T-cell (primary cell): Measurements from ENCODE around the gene XRCC1. TPM values are rescaled to one million over a fixed set of nuclear protein-coding genes. Genes with fewer than 3 reads are reported as not detected.
"Not testable (repeated sequence)": the region's sequence is repeated elsewhere in the genome, so short reads cannot be mapped to it uniquely, and the experiment has no call there.

Source experiments
- ATAC-seq, 4 experiments: fragments of 200-7000 bp in 3 of 4; fragments of 150-1000 bp in 1 of 4; cut with Tn5 transposase; replicated peaks in 1 of 4; 1 replicate in 3 of 4; 2 replicates in 1 of 4; pipeline ENCODE4 v1.10.0; 2021; ENCODE audit warnings: moderate library complexity in 3 of 4, mild to moderate bottlenecking in 2 of 4, moderate number of reproducible peaks in 1 of 4
- CTCF ChIA-PET, 2 donors: fragments of 300-600 bp; sonication (Branson Sonifier 250); formaldehyde crosslinking; loops; one replicate each; lab custom pipeline; 2022; ENCODE audit warnings: antibody characterized with exemption in 2 of 2; lab: Charles Lee
- POLR2A ChIA-PET, 2 donors: fragments of 300-600 bp; sonication (Branson Sonifier 250); formaldehyde crosslinking; loops; one replicate each; lab custom pipeline; 2022; ENCODE audit warnings: antibody characterized with exemption in 2 of 2; lab: Charles Lee
- DNase-seq, 35 experiments: peaks; one replicate each; pipeline versions ENCODE4 v3.0.0 to v3.0.0-alpha.2; 2013 to 2023
- H3K27ac ChIP-seq: one replicate; pipeline ENCODE4 v1.5.1; 2013; ENCODE audit warnings: low read length
- H3K27me3 ChIP-seq, 2 experiments: replicated peaks in 1 of 2; 1 replicate in 1 of 2; 2 replicates in 1 of 2; pipeline versions ENCODE4 v1.6.1 to v1.7.0; 2013; ENCODE audit warnings: low read length in 1 of 2, mixed read lengths in 1 of 2; ENCODE audit not compliant: control insufficient read depth in 2 of 2, insufficient read depth in 2 of 2; ENCODE audit errors: extremely low read depth in 1 of 2
- H3K36me3 ChIP-seq, 2 donors: 1 replicate in 1 of 2; 2 replicates in 1 of 2; pipeline versions ENCODE4 v1.6.1 to v1.7.0; 2013; ENCODE audit warnings: low read length in 1 of 2; ENCODE audit not compliant: control insufficient read depth in 2 of 2, insufficient read depth in 1 of 2; ENCODE audit errors: extremely low read depth in 1 of 2
- H3K4me1 ChIP-seq, 2 experiments: 1 replicate in 1 of 2; 2 replicates in 1 of 2; pipeline versions ENCODE4 v1.6.1 to v1.7.0; 2013; ENCODE audit warnings: low read length in 2 of 2, mixed read lengths in 1 of 2; ENCODE audit not compliant: insufficient read depth in 2 of 2, control insufficient read depth in 1 of 2; ENCODE audit errors: extremely low read depth in 1 of 2
- H3K4me3 ChIP-seq, 2 donors: 1 replicate in 1 of 2; 2 replicates in 1 of 2; pipeline versions ENCODE4 v1.5.1 to v1.7.0; 2013; ENCODE audit warnings: mild to moderate bottlenecking in 2 of 2, low read length in 1 of 2, moderate library complexity in 1 of 2; ENCODE audit not compliant: control insufficient read depth in 1 of 2; ENCODE audit errors: extremely low read depth in 1 of 2
- H3K9me3 ChIP-seq: 2 replicates; pipeline ENCODE4 v1.7.0; 2013
- H3K27ac Mint-ChIP-seq, 2 donors: one replicate each; pipeline ENCODE4 v1.8.0; 2020 to 2021; ENCODE audit warnings: mild to moderate bottlenecking in 2 of 2, mixed read lengths in 2 of 2
- H3K27me3 Mint-ChIP-seq, 2 donors: one replicate each; pipeline ENCODE4 v1.8.0; 2021 to 2022; ENCODE audit warnings: mixed read lengths in 2 of 2
- H3K36me3 Mint-ChIP-seq: one replicate; pipeline ENCODE4 v1.8.0; 2021; ENCODE audit warnings: mixed read lengths
- H3K4me1 Mint-ChIP-seq, 3 donors: one replicate each; pipeline ENCODE4 v1.8.0; 2020 to 2022; ENCODE audit warnings: mixed read lengths in 3 of 3, mild to moderate bottlenecking in 1 of 3
- H3K4me3 Mint-ChIP-seq, 3 donors: one replicate each; pipeline ENCODE4 v1.8.0; 2020 to 2022; ENCODE audit warnings: mild to moderate bottlenecking in 3 of 3, mixed read lengths in 3 of 3, moderate library complexity in 3 of 3
- H3K9me3 Mint-ChIP-seq, 3 donors: one replicate each; pipeline ENCODE4 v1.8.0; 2020 to 2022; ENCODE audit warnings: mixed read lengths in 3 of 3
- WGBS: methylation state at CpG from one replicate; pipeline ENCODE4 v1.1.5; 2013; ENCODE audit warnings: missing lambda C conversion rate; ENCODE audit not compliant: insufficient coverage; 5-methylcytosine and 5-hydroxymethylcytosine counted together
- total RNA-seq, 35 experiments: library from RNA in 6 of 35; stranded (reverse) in 6 of 35; fragments of 120-200 nt in 1 of 35; gene quantifications; one replicate each; pipeline versions ENCODE4 v1.2.1 to v1.2.4 and lab custom pipeline; 2013 to 2026

The XRCC1 gene
- total RNA-seq, 5 donors from 2014 or later (not counting 1 experiment from before 2014, with no cell fraction given): 31.7 to 37.8 (median 35.4) TPM

GRCh38 chr19:43587029-43587428 lies 11.7 kb upstream of the XRCC1 start:
- CTCF ChIA-PET: interaction anchor here in 1 of 2 donors (0.5 kb wide), 1 partner anchor 147 kb away, joined by 6 read pairs; no protein-coding TSS in a partner anchor
- H3K36me3 ChIP-seq, H3K9me3 ChIP-seq, POLR2A ChIA-PET, ATAC-seq, H3K4me3 Mint-ChIP-seq, H3K4me3 ChIP-seq, H3K9me3 Mint-ChIP-seq, H3K27me3 Mint-ChIP-seq, H3K27ac ChIP-seq, DNase-seq, H3K27ac Mint-ChIP-seq, H3K27me3 ChIP-seq: not testable (repeated sequence)
- H3K4me1 ChIP-seq: peaks cover 0 to 14% of the 10 kb centered on the region in 2 experiments
- H3K36me3 Mint-ChIP-seq: peaks cover 16% of the 10 kb centered on the region
- WGBS: 100% methylated on average over 3 of the region's 3 CpGs
- H3K4me1 Mint-ChIP-seq: peaks cover 13 to 33% (median 19%) of the 10 kb centered on the region in 3 donors

- no peaks in the 10 kb centered on the region for H3K9me3 Mint-ChIP-seq
- 83% methylated on average over 1 of the region's 2 CpGs for WGBS
- no peak overlapping the region for H3K27ac Mint-ChIP-seq
- H3K27ac ChIP-seq: no peak overlapping the region
- no peak for DNase-seq
- H3K4me3 Mint-ChIP-seq: no peak overlapping the region
- no peak overlapping the region for H3K4me3 ChIP-seq
- ATAC-seq: no peak
- no peaks in the 10 kb centered on the region for H3K36me3 ChIP-seq
- H3K4me1 ChIP-seq: peaks cover 0 to 16% of the 10 kb centered on the region in 2 experiments
- ChIA-PET POLR2A (no interaction called here), CTCF (no interaction called here)
- peaks cover 13 to 37% (median 19%) of the 10 kb centered on the region in 3 donors for H3K4me1 Mint-ChIP-seq
- H3K9me3 ChIP-seq: no peaks in the 10 kb centered on the region
- no peaks in the 10 kb centered on the region for H3K27me3 ChIP-seq
- peaks cover 16% of the 10 kb centered on the region for H3K36me3 Mint-ChIP-seq
- no peaks in the 10 kb centered on the region for H3K27me3 Mint-ChIP-seq
Observed at GRCh38 chr19:43586346-43586745, 11.0 kb upstream of the XRCC1 start.

GRCh38 chr19:43584484-43584883 lies 9.2 kb upstream of the XRCC1 start:
- no peak for DNase-seq
- Histone ChIP-seq H3K9me3 (no peaks in the 10 kb centered on the region), H3K27me3 (no peaks in the 10 kb centered on the region), H3K27ac (peak overlapping the region; percentile 1), H3K4me3 (no peak overlapping the region), H3K36me3 (no peaks in the 10 kb centered on the region), H3K4me1 (peaks cover 5 to 23% of the 10 kb centered on the region in 2 experiments)
- Mint-ChIP-seq H3K9me3 (no peaks in the 10 kb centered on the region), H3K36me3 (peaks cover 9% of the 10 kb centered on the region), H3K27ac (peak overlapping the region; percentile 64 to 69), H3K4me1 (peaks cover 11 to 33% (median 22%) of the 10 kb centered on the region in 3 donors), H3K4me3 (no peak overlapping the region), H3K27me3 (no peaks in the 10 kb centered on the region)
- no CpG with 5 or more reads among the region's 1 CpG for WGBS
- no peak for ATAC-seq
- CTCF ChIA-PET: interaction anchor here in 1 of 2 donors (0.6 to 1.1 kb wide), 2 partner anchors 10 to 110 kb away, joined by 6 read pairs; no protein-coding TSS in a partner anchor
- POLR2A ChIA-PET: interaction anchor here (0.6 to 1.0 kb wide), 3 partner anchors 10 to 82 kb away, joined by 4 to 6 read pairs (median 4); partner anchors contain the start of gene ZNF576 (in 1 of the 2)

GRCh38 chr19:43582495-43582894 lies 7.2 kb upstream of the XRCC1 start:
- H3K27ac ChIP-seq: no peak overlapping the region
- no peaks in the 10 kb centered on the region for H3K27me3 ChIP-seq
- Mint-ChIP-seq H3K27ac (no peak overlapping the region), H3K4me1 (peaks cover 11 to 39% (median 18%) of the 10 kb centered on the region in 3 donors), H3K36me3 (peaks cover 9% of the 10 kb centered on the region), H3K9me3 (no peaks in the 10 kb centered on the region), H3K27me3 (no peaks in the 10 kb centered on the region), H3K4me3 (no peak overlapping the region)
- H3K4me1 ChIP-seq: peaks cover 5 to 25% of the 10 kb centered on the region in 2 experiments
- no peak overlapping the region for H3K4me3 ChIP-seq
- H3K36me3 ChIP-seq: no peaks in the 10 kb centered on the region
- ChIA-PET POLR2A (no interaction called here), CTCF (interaction anchor here in 1 of 2 donors (1.3 kb wide), 1 partner anchor 12 kb away, joined by 3 read pairs; no protein-coding TSS in a partner anchor)
- no peak for ATAC-seq
- no peak for DNase-seq
- H3K9me3 ChIP-seq: no peaks in the 10 kb centered on the region
- 100% methylated on average over 1 of the region's 2 CpGs for WGBS

- no peak overlapping the region for H3K4me3 ChIP-seq
- peaks cover 5 to 28% of the 10 kb centered on the region in 2 experiments for H3K4me1 ChIP-seq
- CTCF ChIA-PET: interaction anchor here in 1 of 2 donors (1.2 kb wide), 1 partner anchor 13 kb away, joined by 3 read pairs; no protein-coding TSS in a partner anchor
- H3K36me3 ChIP-seq: no peaks in the 10 kb centered on the region
- H3K27me3 Mint-ChIP-seq: no peaks in the 10 kb centered on the region
- no peaks in the 10 kb centered on the region for H3K9me3 ChIP-seq
- peaks cover 9% of the 10 kb centered on the region for H3K36me3 Mint-ChIP-seq
- peak overlapping the region in 1 of 3 donors; percentile 13 for H3K4me3 Mint-ChIP-seq
- peaks cover 0 to 4% of the 10 kb centered on the region in 2 experiments for H3K27me3 ChIP-seq
- 72% methylated on average over 5 of the region's 7 CpGs for WGBS
- no peak overlapping the region for H3K27ac Mint-ChIP-seq
- POLR2A ChIA-PET: no interaction called here
- peaks cover 12 to 43% (median 20%) of the 10 kb centered on the region in 3 donors for H3K4me1 Mint-ChIP-seq
- DNase-seq (no peak), ATAC-seq (no peak)
- no peak overlapping the region for H3K27ac ChIP-seq
- no peaks in the 10 kb centered on the region for H3K9me3 Mint-ChIP-seq
Observed at GRCh38 chr19:43581467-43581866, 6.1 kb upstream of the XRCC1 start.

GRCh38 chr19:43578787-43579186 lies 3.5 kb upstream of the XRCC1 start:
- ChIA-PET CTCF (no interaction called here), POLR2A (interaction anchor here in 1 of 2 donors (0.6 kb wide), 1 partner anchor 164 kb away, joined by 3 read pairs; no protein-coding TSS in a partner anchor)
- ATAC-seq: no peak
- Mint-ChIP-seq H3K36me3 (no peaks in the 10 kb centered on the region), H3K27ac (peak overlapping the region in 1 of 2 donors; percentile 53), H3K4me1 (peaks cover 22 to 52% (median 26%) of the 10 kb centered on the region in 3 donors), H3K4me3 (peak overlapping the region in 2 of 3 donors; percentile 37 to 76), H3K9me3 (no peaks in the 10 kb centered on the region), H3K27me3 (no peaks in the 10 kb centered on the region)
- no peak overlapping the region for H3K27ac ChIP-seq
- H3K27me3 ChIP-seq: peaks cover 0 to 11% of the 10 kb centered on the region in 2 experiments
- H3K4me3 ChIP-seq: no peak overlapping the region
- peaks cover 14 to 46% of the 10 kb centered on the region in 2 experiments for H3K4me1 ChIP-seq
- H3K36me3 ChIP-seq: peaks cover 0 to 7% of the 10 kb centered on the region in 2 donors
- 86% methylated on average over 1 of the region's 3 CpGs for WGBS
- DNase-seq: no peak
- H3K9me3 ChIP-seq: no peaks in the 10 kb centered on the region
